HepG2 (cell line): ENCODE results near the gene GRIK1. TPM values are rescaled to one million over a fixed set of nuclear protein-coding genes. Genes with fewer than 3 reads are reported as not detected.

Experiments used
- ATAC-seq: fragments of 200-7000 bp; cut with Tn5 transposase; 3 replicates; pipeline ENCODE4 v1.9.1; 2020; ENCODE audit warnings: mild to moderate bottlenecking, moderate library complexity
- BruUV-seq: library from RNA; stranded (reverse); fragments of 400-500 nt; replicated peaks from 2 replicates; lab custom pipeline; 2021; lab: Mats Ljungman, UMichigan
- CTCF ChIA-PET: fragments of 300-600 bp; formaldehyde crosslinking; extraction: SDS; loops from one replicate; lab custom pipeline; 2021; ENCODE audit warnings: low total read pairs, inconsistent platforms, low intra/inter-chr PET ratio; lab: Yijun Ruan, JAX
- POLR2A ChIA-PET: fragments of 350-600 bp; sonication (Branson Sonifier 250); formaldehyde crosslinking; loops from one replicate; lab custom pipeline; 2020; ENCODE audit warnings: antibody characterized with exemption, inconsistent platforms; lab: Yijun Ruan, JAX
- DNase-seq: peaks from one replicate; pipeline ENCODE4 v3.0.0-alpha.2; 2015; ENCODE audit warnings: low spot score
- FAIRE-seq: peaks from 3 replicates; lab custom pipeline; 2011; peaks lifted over from hg19 to GRCh38; lab: Jason Lieb, UNC
- H2AFZ ChIP-seq: one replicate; pipeline ENCODE4 v1.6.1; 2011; ENCODE audit warnings: low read length, inconsistent platforms
- H3K27ac ChIP-seq: fragments of 300-600 bp; 3 replicates; pipeline ENCODE4 v1.8.0; 2011; ENCODE audit warnings: mixed run types, mild to moderate bottlenecking, mixed read lengths, low read length, inconsistent platforms; ENCODE audit not compliant: insufficient read depth; ENCODE audit errors: extremely low read length
- H3K27me3 ChIP-seq, 2 experiments: fragments of 200-600 bp in 1 of 2; 2 replicates in 1 of 2; 3 replicates in 1 of 2; pipeline versions ENCODE4 v1.6.0 to v1.8.0; 2011; ENCODE audit warnings: low read length in 2 of 2, mild to moderate bottlenecking in 2 of 2, moderate library complexity in 2 of 2, inconsistent platforms in 1 of 2; ENCODE audit not compliant: insufficient read depth in 2 of 2, control insufficient read depth in 1 of 2
- H3K36me3 ChIP-seq, 2 experiments: fragments of 200-600 bp in 1 of 2; replicated peaks in 1 of 2; 2 replicates in 1 of 2; 3 replicates in 1 of 2; pipeline versions ENCODE4 v1.5.1 to v1.8.0; 2011; ENCODE audit warnings: low read length in 2 of 2, inconsistent platforms in 1 of 2; ENCODE audit not compliant: insufficient read depth in 2 of 2, control insufficient read depth in 1 of 2
- H3K4me1 ChIP-seq: 2 replicates; pipeline ENCODE4 v1.5.1; 2012; ENCODE audit warnings: low read length, inconsistent platforms; ENCODE audit not compliant: insufficient read depth
- H3K4me2 ChIP-seq: 2 replicates; pipeline ENCODE4 v1.6.0; 2011; ENCODE audit warnings: low read depth, low read length, inconsistent platforms
- H3K4me3 ChIP-seq, 3 experiments: fragments of 200-600 bp in 1 of 3; sonication (generic), shearing (Covaris generic) in 1 of 3; replicated peaks in 1 of 3; 2 replicates each; pipeline ENCODE4 v1.5.1; 2011 to 2016; ENCODE audit warnings: low read length in 3 of 3, inconsistent platforms in 2 of 3, low read depth in 2 of 3, mild to moderate bottlenecking in 2 of 3, control low read depth in 1 of 3, mixed read lengths in 1 of 3; ENCODE audit not compliant: insufficient read depth in 1 of 3
- H3K79me2 ChIP-seq: one replicate; pipeline ENCODE4 v1.6.1; 2011; ENCODE audit warnings: low read length, inconsistent platforms; ENCODE audit not compliant: insufficient read depth
- H3K9ac ChIP-seq: 2 replicates; pipeline ENCODE4 v1.6.0; 2011; ENCODE audit warnings: mild to moderate bottlenecking, low read depth, low read length, inconsistent platforms; ENCODE audit not compliant: insufficient read depth
- H3K9me3 ChIP-seq: 2 replicates; pipeline ENCODE4 v1.5.1; 2012; ENCODE audit warnings: mild to moderate bottlenecking, low read length
- H4K20me1 ChIP-seq: 2 replicates; pipeline ENCODE4 v1.6.0; 2011; ENCODE audit warnings: inconsistent platforms, mild to moderate bottlenecking, low read length, moderate library complexity; ENCODE audit not compliant: insufficient read depth
- AGO2 ChIP-seq: fragments of 200-400 bp; formaldehyde crosslinking; optimal IDR thresholded peaks from 2 replicates; pipeline ENCODE3; 2017; ENCODE audit warnings: mild to moderate bottlenecking, low read depth, low read length, moderate library complexity
- CCAR2 ChIP-seq: fragments of 200-400 bp; formaldehyde crosslinking; optimal IDR thresholded peaks from 2 replicates; pipeline ENCODE3; 2018; ENCODE audit warnings: low read depth, mild to moderate bottlenecking, low read length, moderate library complexity
- HOXA5 ChIP-seq: sonication (generic); formaldehyde crosslinking; IDR thresholded peaks from 2 replicates; pipeline ENCODE4 v1.4.0; 2020; ENCODE audit warnings: missing genetic modification reagents
- KDM1A ChIP-seq: IDR thresholded peaks from 2 replicates; pipeline ENCODE4 v1.6.1; 2016; ENCODE audit warnings: missing compliant biosample characterization
- MXD4 ChIP-seq: IDR thresholded peaks from 2 replicates; pipeline ENCODE4 v1.6.1; 2016; ENCODE audit warnings: mild to moderate bottlenecking, missing biosample characterization, missing genetic modification reagents
- PHF8 ChIP-seq: sonication (generic); formaldehyde crosslinking; IDR thresholded peaks from 2 replicates; pipeline ENCODE4 v1.5.0; 2020; ENCODE audit warnings: missing genetic modification reagents
- ZNF562 ChIP-seq: sonication (generic); formaldehyde crosslinking; IDR thresholded peaks from 2 replicates; pipeline ENCODE4 v1.8.0; 2022; ENCODE audit warnings: missing genetic modification reagents, borderline replicate concordance
- ZNF614 ChIP-seq: IDR thresholded peaks from 2 replicates; pipeline ENCODE4 v1.6.1; 2018; ENCODE audit warnings: missing biosample characterization, missing genetic modification reagents, inconsistent platforms, borderline replicate concordance
- WGBS: methylation state at CpG from one replicate; pipeline ENCODE4 v1.1.6; 2017; ENCODE audit warnings: low lambda C conversion rate; 5-methylcytosine and 5-hydroxymethylcytosine counted together
- in situ Hi-C: cut with HindIII; loops from 2 replicates; pipeline ENCODE4 v1.10.0; 2017; ENCODE audit warnings: low pct_unique_long_range_greater_than_20kb; ENCODE audit not compliant: extremely low pct_ligation_motif_present
- intact Hi-C: fragments of 100-400 bp; cut with micrococcal nuclease; formaldehyde crosslinking; loops from one replicate; pipeline ENCODE4 v1.10.0; 2022; ENCODE audit not compliant: unreplicated experiment
- polyA plus RNA-seq, 8 experiments: library from polyadenylated mRNA; depleted of rRNA in 3 of 8; stranded (reverse) in 7 of 8; unstranded in 1 of 8; fragments of >200 nt; fragmentation: Illumina TruSeq in 4 of 8; extraction: Trizol in 4 of 8; gene quantifications; 2 replicates each; pipeline versions ENCODE4 v1.2.1 to v1.2.3, GENCODE V29; 2011 to 2016; ENCODE audit warnings: low read depth in 4 of 8, missing spikeins in 1 of 8, mixed read lengths in 1 of 8; ENCODE audit not compliant: insufficient read depth in 1 of 8
- total RNA-seq, 5 experiments: library from RNA; depleted of rRNA; stranded (reverse); fragments of >200 nt; fragmentation: Illumina TruSeq; extraction: Trizol; gene quantifications; 2 replicates each; pipeline ENCODE4 v1.2.3, GENCODE V29; 2016; ENCODE audit warnings: low read depth in 1 of 5
- TF ChIP-seq, protein P1 (sequence below): sonication (generic); formaldehyde crosslinking; IDR thresholded peaks from 2 replicates; pipeline ENCODE4 v1.5.0; 2020; ENCODE audit warnings: missing genetic modification reagents
- TF ChIP-seq, protein P2 (sequence below): sonication (generic); formaldehyde crosslinking; IDR thresholded peaks from 2 replicates; pipeline ENCODE4 v1.5.0; 2020; ENCODE audit warnings: missing genetic modification reagents

Gene GRIK1
- total and polyA plus RNA-seq, 2 of the 13 experiments (the other 11 are each of a cell fraction or from before 2014, with no cell fraction given) = not detected

DNA sequence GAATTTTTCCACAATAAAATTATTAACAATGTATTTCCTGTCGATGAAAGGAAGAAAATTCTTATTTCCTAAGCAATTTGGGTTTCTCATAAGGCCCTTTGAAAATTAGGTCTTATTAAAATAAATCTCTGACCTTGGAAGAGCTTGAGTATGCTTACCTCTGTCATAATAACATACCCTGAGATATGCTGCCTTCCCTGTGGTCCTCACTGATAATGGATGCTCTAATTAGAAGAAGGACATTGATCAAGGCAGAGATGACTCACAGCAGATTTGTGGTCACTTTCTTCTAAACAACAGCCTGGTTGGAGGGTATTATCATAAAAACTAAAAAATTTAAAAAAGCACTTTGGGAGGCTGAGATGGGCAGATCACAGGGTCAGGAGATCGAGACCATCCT, 217.8 kb downstream of the GRIK1 start:
- in situ Hi-C loops = no loop called here
- WGBS = 36% methylated on average over 2 of the region's 2 CpGs
- H2AFZ ChIP-seq = no peak overlapping the region

DNA sequence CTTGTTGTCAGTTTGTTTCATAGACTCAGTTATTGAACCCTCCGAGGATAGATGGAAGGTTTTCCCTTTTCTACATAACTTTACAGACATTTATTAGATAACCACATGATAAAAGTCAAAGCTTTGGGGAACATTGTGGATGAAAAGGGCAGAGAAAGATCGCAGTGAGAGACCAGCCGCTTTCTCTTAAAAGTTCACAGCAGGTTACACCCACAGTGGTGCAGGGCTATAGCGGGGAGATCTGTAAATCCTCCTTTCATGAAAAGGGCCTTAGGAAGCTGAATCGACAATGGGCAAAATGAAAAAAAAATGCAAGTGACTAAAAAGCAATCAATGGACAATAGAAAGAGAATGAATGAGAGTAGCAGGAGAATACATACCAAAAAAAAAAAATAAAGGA, 218.6 kb downstream of the GRIK1 start:
- H3K27ac ChIP-seq = no peak overlapping the region
- H4K20me1 ChIP-seq = no peaks in the 10 kb centered on the region
- H3K4me3 ChIP-seq = no peak overlapping the region
- FAIRE-seq (no peak), ATAC-seq (no peak), DNase-seq (no peak)
- no peak overlapping the region for H3K4me2 ChIP-seq
- H3K9me3 ChIP-seq = peaks cover 15% of the 10 kb centered on the region; the same call in 1 of the 2 replicates
- no TSS peak for BruUV-seq
- no peak overlapping the region for H2AFZ ChIP-seq
- TF ChIP-seq, protein P1, sequence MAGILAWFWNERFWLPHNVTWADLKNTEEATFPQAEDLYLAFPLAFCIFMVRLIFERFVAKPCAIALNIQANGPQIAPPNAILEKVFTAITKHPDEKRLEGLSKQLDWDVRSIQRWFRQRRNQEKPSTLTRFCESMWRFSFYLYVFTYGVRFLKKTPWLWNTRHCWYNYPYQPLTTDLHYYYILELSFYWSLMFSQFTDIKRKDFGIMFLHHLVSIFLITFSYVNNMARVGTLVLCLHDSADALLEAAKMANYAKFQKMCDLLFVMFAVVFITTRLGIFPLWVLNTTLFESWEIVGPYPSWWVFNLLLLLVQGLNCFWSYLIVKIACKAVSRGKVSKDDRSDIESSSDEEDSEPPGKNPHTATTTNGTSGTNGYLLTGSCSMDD (CRISPR knock-in tag) = no peak
- TF ChIP-seq AGO2 (no peak), KDM1A (CRISPR knock-in tag) (no peak), CCAR2 (no peak), PHF8 (CRISPR knock-in tag) (no peak), MXD4 (CRISPR knock-in tag) (no peak), ZNF562 (no peak)
- TF ChIP-seq, protein P2, sequence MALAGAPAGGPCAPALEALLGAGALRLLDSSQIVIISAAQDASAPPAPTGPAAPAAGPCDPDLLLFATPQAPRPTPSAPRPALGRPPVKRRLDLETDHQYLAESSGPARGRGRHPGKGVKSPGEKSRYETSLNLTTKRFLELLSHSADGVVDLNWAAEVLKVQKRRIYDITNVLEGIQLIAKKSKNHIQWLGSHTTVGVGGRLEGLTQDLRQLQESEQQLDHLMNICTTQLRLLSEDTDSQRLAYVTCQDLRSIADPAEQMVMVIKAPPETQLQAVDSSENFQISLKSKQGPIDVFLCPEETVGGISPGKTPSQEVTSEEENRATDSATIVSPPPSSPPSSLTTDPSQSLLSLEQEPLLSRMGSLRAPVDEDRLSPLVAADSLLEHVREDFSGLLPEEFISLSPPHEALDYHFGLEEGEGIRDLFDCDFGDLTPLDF (CRISPR knock-in tag) = no peak
- WGBS = 26% methylated on average over 5 of the region's 5 CpGs
- CTCF ChIA-PET = no interaction called here
- in situ Hi-C loops (no loop called here), intact Hi-C loops (no loop called here)
- no peaks in the 10 kb centered on the region for H3K27me3 ChIP-seq
- H3K79me2 ChIP-seq = no peaks in the 10 kb centered on the region
- POLR2A ChIA-PET = no interaction called here
- no peaks in the 10 kb centered on the region for H3K36me3 ChIP-seq
- peaks cover 15% of the 10 kb centered on the region for H3K4me1 ChIP-seq
- H3K9ac ChIP-seq = no peak overlapping the region

More for the DNA sequence above, 217.8 kb downstream of the GRIK1 start:
- CTCF ChIA-PET = no interaction called here
- Histone ChIP-seq H3K9me3 (peaks cover 8% of the 10 kb centered on the region; the same call in 1 of the 2 replicates), H3K4me1 (peaks cover 15% of the 10 kb centered on the region), H3K36me3 (no peaks in the 10 kb centered on the region), H3K27ac (no peak overlapping the region), H3K4me3 (no peak overlapping the region)
- intact Hi-C loops = no loop called here
- ATAC-seq = no peak
- TF ChIP-seq ZNF614 (CRISPR knock-in tag) (no peak), HOXA5 (CRISPR knock-in tag) (no peak)
- TF ChIP-seq, all 625 proteins: peak for 0
- Histone ChIP-seq H3K9ac (no peak overlapping the region), H3K27me3 (no peaks in the 10 kb centered on the region), H3K4me2 (no peak overlapping the region), H4K20me1 (no peaks in the 10 kb centered on the region), H3K79me2 (no peaks in the 10 kb centered on the region)
- no TSS peak for BruUV-seq
- POLR2A ChIA-PET = no interaction called here
- DNase-seq (no peak), FAIRE-seq (no peak)
